ENCODE data around the gene HTR6.

HTR6 gene

DNA sequence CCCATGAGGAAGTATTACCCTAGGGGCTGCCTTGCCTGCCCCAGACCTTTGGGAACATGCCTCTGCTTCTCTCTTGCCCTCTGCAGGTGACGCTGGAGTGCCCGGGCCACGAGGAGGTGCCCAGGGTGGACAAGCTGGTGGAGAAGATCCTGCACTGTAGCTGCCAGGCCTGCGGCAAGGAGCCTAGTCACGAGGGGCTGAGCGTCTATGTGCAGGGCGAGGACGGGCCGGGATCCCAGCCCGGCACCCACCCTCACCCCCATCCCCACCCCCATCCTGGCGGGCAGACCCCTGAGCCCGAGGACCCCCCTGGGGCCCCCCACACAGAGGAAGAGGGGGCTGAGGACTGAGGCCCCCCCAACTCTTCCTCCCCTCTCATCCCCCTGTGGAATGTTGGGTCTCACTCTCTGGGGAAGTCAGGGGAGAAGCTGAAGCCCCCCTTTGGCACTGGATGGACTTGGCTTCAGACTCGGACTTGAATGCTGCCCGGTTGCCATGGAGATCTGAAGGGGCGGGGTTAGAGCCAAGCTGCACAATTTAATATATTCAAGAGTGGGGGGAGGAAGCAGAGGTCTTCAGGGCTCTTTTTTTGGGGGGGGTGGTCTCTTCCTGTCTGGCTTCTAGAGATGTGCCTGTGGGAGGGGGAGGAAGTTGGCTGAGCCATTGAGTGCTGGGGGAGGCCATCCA lies 7.8 kb upstream of the HTR6 start:
- DNase-seq (ENCODE audit: low spot score) = no peak

DNA sequence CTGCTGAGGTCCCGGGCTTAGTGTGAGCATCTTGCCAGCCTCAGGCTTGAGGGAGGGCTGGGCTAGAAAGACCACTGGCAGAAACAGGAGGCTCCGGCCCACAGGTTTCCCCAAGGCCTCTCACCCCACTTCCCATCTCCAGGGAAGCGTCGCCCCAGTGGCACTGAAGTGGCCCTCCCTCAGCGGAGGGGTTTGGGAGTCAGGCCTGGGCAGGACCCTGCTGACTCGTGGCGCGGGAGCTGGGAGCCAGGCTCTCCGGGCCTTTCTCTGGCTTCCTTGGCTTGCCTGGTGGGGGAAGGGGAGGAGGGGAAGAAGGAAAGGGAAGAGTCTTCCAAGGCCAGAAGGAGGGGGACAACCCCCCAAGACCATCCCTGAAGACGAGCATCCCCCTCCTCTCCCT lies 7.2 kb upstream of the HTR6 start:
- no peak for DNase-seq (ENCODE audit: low spot score)

DNA sequence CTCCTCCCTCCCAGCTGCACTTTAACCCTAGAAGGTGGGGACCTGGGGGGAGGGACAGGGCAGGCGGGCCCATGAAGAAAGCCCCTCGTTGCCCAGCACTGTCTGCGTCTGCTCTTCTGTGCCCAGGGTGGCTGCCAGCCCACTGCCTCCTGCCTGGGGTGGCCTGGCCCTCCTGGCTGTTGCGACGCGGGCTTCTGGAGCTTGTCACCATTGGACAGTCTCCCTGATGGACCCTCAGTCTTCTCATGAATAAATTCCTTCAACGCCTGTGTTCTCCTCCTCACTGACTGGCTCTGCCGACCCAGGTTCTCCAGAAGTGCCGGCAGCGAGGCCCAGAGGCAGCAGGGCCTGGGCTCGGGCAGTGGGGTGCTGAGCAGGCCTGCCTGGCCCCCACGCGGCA lies 6.5 kb upstream of the HTR6 start:
- no peak for DNase-seq (ENCODE audit: low spot score)

- DNase-seq (ENCODE audit: low spot score) = peak; percentile 42
These were observed 2.9 kb upstream of the HTR6 start for GRCh38 chr1:19661721-19662228.

- no peak for DNase-seq (ENCODE audit: low spot score)
These were observed 2.4 kb upstream of the HTR6 start for GRCh38 chr1:19662313-19662712.

- no peak for DNase-seq (ENCODE audit: low spot score)
These were observed 466 bp downstream of the HTR6 start for GRCh38 chr1:19665186-19665495.

GRCh38 chr1:19665496-19666465 lies 1.1 kb downstream of the HTR6 start:
- DNase-seq (ENCODE audit: low spot score) = no peak

DNA sequence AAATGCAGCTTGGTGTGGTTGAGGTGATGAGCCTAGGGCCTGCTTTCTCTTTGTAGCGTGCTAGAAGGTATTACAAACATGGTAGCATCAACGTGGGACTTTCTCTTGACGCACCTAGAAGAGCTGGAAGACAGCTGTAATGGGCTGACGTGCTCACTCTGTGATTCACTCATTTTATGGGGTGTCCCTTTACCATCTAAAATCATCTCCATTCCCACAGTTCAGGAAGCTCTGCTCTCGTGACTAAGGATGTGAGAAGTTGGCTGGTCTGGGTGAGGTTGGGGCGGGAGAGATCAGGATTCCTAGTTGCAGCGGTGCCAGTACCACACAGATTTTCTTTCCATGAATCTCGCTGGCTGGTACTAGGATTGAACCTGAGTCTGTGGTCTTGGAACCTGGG lies 4.2 kb downstream of the HTR6 start:
- DNase-seq (ENCODE audit: low spot score) = no peak

DNA sequence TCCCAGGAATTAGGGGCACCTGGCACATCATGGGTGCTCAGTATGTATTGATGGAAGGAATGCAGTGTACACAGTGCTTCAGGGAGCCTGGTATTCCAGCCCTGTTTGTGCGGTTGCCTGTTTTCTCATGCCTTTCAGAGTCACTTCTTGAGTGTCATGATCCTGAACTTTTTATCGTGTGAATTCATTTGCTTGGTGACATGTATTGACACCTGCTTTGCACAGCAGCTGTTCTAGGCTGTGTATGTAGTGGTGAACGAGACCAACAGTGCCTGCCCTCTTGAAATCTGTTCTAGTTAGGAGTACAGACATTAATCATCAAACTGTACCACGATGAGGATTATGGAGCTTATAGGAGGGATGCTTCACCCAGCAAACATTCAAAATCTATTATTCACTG lies 6.1 kb downstream of the HTR6 start:
- no peak for DNase-seq (ENCODE audit: low spot score)

GRCh38 chr1:19672237-19672636 lies 7.6 kb downstream of the HTR6 start:
- DNase-seq (ENCODE audit: low spot score) = no peak

- DNase-seq (ENCODE audit: low spot score) = no peak
These were observed 11.1 kb downstream of the HTR6 start for GRCh38 chr1:19675797-19676196.

GRCh38 chr1:19676438-19676922 lies 11.8 kb downstream of the HTR6 start:
- DNase-seq (ENCODE audit: low spot score) = no peak

GRCh38 chr1:19678493-19678892 lies 13.8 kb downstream of the HTR6 start:
- no peak for DNase-seq (ENCODE audit: low spot score)

DNA sequence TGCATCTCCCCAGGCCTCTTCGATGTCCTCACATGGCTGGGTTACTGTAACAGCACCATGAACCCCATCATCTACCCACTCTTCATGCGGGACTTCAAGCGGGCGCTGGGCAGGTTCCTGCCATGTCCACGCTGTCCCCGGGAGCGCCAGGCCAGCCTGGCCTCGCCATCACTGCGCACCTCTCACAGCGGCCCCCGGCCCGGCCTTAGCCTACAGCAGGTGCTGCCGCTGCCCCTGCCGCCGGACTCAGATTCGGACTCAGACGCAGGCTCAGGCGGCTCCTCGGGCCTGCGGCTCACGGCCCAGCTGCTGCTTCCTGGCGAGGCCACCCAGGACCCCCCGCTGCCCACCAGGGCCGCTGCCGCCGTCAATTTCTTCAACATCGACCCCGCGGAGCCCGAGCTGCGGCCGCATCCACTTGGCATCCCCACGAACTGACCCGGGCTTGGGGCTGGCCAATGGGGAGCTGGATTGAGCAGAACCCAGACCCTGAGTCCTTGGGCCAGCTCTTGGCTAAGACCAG lies 14.3 kb downstream of the HTR6 start:
- DNase-seq (ENCODE audit: low spot score) = no peak

DNA sequence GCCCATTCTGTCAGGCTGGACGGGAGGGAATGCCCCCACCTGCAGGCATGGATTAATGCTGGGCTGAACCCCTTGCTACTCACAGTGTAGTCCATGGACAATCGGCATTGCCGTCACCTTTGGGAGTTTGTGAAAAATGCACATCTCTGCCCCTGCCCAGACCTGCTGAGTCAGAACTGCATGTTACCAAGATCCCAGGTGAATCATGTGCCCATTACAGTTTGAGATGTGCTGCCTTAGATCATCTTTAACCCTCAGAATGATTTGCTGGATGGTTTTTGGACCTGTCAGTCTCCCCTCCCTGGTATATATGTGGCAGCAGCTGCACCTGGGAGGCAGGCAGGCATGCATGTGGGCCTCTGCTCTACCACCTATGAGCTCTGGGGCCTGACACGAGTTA lies 15.0 kb downstream of the HTR6 start:
- no peak for DNase-seq (ENCODE audit: low spot score)

GRCh38 chr1:19680644-19681043 lies 16.0 kb downstream of the HTR6 start:
- no peak for DNase-seq (ENCODE audit: low spot score)

DNA sequence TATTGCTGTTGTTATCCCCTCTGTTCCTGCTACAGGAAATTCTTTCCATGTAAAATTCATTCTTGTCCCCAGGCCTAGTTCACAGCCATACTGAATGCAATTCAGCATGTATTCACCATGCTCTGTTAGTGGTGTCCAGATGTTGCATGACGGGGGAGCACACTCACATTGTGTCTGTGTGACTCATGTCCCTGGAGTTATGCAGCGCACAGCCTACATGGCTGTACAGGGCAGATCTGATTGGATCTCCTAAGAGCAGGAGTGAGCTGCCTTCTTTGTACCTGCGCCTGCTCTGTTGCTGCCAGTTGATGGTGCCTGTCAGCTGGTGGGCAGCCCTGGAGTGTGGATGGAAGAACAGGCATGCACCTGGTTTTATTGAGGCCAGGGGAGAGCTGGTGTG lies 17.6 kb downstream of the HTR6 start:
- no peak for DNase-seq (ENCODE audit: low spot score)

DNA sequence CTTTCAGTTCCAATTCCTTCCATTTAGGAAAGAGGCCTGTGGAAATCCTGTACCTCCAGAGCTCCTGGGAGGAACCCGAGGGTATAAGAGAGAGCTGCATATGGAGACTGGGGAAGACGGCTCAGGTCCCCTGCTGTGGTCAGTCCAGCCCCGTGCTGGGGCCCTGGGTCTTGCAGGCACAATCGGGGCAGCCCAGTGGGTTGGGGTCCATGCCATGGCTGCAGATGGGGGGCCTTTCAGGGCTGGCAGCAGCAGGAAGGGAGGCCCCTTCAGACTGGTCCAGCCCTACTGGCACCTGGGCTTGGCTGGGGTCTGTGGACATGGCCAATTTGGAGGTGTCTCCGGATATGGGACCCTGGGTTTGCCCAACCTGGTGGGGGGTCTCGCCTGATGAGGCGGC lies 18.2 kb downstream of the HTR6 start:
- DNase-seq (ENCODE audit: low spot score) = no peak

DNA sequence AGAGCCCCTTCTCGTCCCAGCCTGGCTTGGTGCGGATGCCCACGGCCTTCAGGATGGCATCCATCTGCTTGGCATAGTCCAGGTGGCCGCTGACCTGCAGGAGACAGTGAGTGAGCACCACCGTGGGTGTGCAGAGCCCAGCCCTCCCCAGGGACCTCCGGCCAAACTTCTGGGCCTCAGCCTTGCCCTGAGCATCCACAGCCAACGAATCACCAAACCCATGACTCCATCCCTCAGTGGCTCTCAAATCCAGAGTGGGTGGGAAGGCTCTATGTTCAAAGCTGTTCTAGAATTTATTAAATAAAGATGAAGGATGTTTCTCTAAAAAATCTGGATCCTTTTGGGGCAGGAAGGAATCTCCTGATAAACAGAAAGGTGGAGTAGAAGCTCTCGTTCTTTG lies 18.7 kb downstream of the HTR6 start:
- DNase-seq (ENCODE audit: low spot score) = no peak

DNA sequence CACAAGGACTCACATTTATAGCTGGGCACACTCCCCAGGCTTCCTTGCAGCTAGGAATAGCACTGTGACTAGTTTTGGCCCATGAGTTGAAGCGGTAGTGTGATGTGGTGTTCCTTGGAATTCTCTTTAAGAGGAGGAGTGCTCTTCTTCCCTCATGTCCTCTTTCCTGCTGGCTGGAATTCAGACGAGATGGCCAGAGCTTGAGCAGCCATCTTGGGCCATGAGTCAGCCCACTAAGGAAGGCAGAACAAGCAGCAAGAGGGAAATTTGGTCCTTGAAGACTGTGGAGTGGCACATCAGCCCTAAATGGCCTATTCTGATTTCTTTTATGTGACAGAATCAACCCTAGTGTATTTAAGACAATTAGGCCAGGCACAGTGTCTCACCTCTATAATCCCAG lies 20.0 kb downstream of the HTR6 start:
- no peak for DNase-seq (ENCODE audit: low spot score)

DNA sequence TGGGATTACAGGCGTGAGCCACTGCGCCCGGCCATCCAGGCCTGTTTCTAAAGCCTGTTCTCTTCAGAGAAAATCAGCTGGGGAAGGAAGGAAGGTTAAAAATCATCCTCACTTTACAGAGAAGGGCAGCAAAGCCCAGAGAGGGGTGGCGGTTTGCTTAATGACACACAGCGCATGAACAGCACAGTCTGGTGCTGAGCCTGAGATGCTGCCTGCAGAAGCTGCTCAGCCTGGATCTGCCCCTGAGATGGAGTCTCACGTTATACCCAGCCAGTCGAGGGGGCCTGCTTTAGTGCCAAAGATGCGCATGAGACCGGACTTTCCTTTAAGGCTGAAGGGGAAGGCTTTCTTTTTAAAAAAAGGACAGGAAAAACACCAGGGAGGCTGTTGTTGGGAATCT lies 21.3 kb downstream of the HTR6 start:
- no peak for DNase-seq (ENCODE audit: low spot score)

- no peak for DNase-seq (ENCODE audit: low spot score)
These were observed 22.7 kb downstream of the HTR6 start for GRCh38 chr1:19687414-19687813.
